ENCODE measurements around the gene ACOX1. TPM values are rescaled to one million over a fixed set of nuclear protein-coding genes. Genes with fewer than 3 reads are reported as not detected.

Gene ACOX1
- total RNA-seq (2022; extraction: Qiagen RNA extraction; ENCODE audit: low read depth): 13.0 to 19.0 TPM (median 16.8 TPM) in 5 replicates

DNA sequence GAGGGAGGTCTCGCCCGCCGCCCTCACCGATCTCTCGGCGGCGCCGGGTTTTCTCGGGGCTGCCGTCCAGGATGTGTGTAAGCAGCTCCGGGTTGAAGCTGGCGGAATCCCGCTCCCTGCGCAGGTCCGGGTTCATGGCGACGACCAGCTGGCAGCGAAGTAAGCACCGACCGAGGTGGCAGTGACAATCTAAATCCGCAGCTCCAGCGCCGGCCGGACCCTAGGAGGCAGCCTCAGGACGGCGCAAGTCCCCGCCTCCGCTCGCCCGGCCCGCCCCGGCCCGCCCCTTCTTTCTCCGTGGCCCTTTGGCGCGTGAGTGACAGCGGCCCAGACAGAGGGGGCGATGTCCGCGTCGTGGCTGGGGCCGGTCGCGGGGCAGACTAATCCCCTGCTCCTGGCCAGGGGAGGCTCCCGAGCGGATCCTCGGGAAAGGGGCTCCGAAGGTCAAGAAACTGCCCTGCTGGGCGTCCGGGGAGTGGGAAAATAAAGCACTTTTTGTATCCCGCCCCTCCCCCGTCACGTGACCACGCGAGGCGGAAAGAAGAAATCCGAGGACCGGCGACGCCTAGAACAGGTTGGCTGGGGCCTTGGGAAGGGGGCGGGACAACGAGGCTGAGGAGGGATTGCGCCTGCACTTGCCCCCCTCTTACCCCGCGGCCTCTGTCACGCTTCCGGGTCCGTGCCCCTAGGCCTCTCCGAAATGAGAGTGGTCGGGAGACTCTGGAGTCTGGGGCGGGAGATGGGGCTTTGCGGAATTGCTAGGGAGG, at the start of gene ACOX1, which contains the start of gene TEN1:
Gene ACOX1, minus strand, starts transcription at position 229 of the 767 bp plus-strand sequence. Its CDS starts 93 bp downstream, at position 136.
Gene TEN1, plus strand, starts transcription at position 303 of the 767 bp plus-strand sequence. CDS start 6,953 bp downstream, outside the sequence.

DNA sequence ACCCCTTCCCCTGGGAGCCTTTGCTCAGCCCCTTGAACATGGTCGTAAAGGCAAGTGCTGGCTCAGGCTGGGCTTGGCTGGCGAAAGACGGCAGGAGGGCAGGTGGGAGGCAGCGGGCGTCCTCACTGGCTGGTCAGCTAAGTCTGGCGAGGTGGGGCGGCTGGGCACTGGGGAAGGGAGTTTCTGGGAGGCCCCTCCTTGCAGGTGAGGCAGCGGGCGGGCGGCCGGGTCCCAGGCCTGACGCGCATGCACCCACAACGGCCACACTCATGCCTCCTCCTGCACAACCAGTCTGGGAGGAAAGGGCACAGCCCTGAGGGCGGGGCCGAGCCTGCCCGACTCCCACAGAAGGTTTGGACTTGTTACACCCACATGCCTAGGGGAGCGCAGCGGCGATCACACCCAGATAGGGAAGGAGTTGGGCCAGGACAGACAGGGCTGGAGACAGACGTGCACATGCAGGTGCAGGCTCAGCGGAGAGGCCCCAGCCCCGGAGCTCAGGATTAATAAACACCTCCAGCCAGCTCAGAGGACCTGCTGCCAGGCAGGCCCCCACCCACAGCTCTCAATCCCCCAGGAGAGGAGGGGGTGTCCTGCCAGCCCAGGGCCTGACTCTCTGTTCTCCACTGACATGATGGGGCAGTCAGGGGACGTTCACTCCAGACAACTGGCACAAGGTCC, 48.3 kb upstream of the ACOX1 start, which contains the start of gene EVPL:
Gene EVPL, minus strand, starts transcription at position 148 of the 681 bp plus-strand sequence. Its CDS starts 108 bp downstream, at position 40.

DNA sequence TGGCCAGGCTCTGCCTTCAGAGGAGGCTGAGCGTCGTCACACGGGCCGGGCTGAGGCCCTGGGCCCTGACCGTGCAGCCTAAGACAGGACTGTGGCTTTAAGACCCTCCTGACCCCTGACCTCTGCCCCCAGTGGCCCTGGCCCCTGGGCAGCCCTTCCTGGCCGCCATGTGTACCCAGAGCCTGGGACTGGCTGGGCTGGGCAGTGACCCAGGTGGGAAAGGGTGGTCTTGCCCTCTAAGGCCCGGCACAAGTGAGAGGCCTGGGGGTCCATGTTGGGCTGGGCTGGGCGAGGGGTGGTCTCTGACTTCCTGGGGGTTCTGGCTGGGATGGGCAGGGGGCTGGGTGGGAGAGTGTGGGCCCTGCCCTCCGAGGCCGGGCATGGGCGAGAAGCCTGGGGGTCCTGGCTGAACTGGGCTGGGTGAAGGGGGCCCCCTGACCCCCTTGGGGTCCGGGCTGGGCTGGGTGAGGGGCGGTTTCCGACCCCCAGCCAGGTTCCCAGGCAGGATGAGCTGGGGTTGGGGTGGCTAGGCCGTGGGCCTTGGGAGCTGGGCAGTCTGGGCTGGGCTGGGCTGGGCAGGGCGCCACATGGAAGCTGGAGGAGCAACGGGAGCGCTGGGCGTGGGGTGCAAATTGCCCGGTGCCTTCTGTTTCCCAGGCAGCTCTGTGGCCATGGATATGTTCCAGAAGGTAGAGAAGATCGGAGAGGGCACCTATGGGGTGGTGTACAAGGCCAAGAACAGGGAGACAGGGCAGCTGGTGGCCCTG, 22.0 kb upstream of the ACOX1 start, which contains the start of gene CDK3:
Gene CDK3, plus strand, starts transcription at position 101 of the 767 bp plus-strand sequence. Its CDS starts 571 bp downstream, at position 672.

DNA sequence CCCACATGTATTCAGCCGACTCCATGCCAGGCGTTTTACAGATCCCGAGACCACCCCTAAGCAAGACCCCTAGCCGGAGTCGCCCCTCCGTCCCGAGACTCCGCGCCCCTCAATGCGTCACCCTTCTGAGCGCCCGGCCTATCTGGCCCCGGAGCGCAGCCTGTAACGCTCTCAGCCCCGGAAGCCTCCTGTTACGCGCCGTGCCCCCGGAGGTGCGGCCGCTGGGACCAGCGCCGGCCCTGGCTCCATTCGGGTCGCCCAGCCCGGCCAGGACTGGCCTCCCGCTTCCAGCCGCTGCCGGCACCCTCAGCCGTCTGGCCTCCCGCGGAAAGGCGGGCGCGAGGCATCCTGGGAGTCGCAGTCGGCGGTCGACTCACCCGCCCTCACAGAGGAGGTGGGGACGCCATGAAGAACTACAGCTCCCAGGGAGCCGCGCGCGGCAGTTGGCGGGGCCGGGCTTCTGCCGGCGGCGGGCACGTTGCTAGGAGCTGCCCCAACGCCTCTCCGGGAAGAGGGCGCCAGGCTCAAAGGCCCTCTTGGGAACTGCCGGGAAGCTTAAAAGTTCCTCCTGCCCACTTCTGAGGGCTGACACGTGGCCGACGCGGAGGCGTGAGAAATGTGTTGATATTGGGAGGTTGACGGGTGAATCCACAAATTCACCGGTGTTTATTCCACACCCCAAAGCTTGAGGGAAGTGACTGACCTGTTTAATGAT, 38.1 kb downstream of the ACOX1 start, which contains the start of gene FBF1:
Gene FBF1, minus strand, starts transcription at position 316 of the 715 bp plus-strand sequence. CDS start 2,893 bp downstream, outside the sequence.

DNA sequence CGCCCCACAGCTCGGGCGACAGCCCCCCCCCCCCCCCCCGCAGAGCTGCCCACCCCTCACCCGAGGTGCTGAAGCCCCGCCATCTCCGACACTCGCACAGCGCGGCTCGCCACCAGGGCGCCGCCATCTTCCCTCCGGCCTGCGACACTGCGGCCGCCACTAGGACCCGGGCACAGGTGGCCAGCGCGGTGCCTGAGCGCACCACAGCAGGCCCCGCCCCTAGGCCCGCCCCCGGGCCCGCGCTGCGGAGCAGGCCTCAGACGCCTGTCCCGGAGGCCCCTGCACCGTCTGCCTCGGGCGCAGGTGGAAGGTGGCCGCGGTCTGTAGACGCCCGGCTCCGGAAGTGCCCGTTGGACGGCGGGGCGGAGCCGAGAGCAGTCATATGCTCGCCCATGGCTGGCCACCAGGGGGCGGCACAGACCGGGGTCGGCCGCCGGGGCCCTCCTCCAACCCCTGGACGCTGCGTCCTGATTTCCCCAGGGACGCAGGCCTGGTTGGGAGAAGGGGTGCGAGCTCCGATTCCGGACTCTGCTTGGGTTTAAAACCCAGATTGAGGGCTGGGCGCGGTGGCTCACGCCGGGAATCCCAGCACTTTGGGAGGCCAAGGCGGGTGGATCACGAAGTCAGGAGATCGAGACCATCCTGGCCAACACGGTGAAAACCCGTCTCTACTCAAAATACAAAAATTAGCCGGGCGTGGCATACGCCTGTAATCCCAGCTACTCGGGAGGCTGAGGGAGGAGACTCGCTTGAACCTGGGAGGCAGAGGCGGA, 74.0 kb downstream of the ACOX1 start, which contains the start of gene MRPL38:
Gene MRPL38, minus strand, starts transcription at position 136 of the 773 bp plus-strand sequence. Its CDS starts 9 bp downstream, at position 127.

DNA sequence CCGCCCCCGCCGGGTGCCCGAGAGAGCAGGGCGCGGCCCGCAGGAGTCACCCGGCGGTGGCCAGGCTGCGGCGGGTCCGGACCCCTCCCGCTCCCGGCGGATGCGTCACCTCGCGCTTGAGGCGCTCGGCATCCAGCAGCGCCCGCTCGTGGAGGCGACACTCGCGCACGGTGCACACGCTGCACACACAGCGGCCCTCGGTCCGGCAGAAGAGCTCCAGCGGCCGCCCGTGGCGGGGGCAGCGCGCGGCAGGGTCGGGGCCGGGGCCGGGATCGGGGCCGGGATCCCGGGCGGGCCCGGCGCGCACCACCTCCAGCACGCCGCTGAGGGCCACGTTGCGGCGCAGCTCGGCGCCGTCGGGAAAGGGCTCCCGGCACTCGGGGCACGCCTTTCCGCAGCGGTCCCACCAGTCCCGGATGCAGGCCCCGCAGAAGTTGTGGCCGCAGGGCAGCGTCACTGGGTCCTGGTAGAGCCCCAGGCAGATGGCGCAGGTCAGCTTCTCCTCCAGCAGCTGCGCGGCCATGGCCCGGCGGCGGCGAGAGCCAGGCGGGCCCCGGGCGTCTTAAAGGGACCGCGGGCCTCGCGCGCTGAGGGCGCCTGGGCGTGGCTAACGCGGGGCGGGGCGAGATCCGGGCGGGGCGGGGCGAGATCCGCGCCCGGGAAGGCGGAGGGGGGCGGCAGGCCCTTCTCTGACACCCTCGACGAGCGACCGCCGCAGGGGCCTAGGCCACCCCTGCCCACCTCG, 82.4 kb downstream of the ACOX1 start, which contains the start of gene TRIM65:
Gene TRIM65, minus strand, starts transcription at position 537 of the 745 bp plus-strand sequence. Its CDS starts 14 bp downstream, at position 523.

Other genes with a start within 250 kb of the ACOX1 start
- gene GALK1, start 214.0 kb downstream of the ACOX1 start, total RNA-seq (2022; extraction: Qiagen RNA extraction; ENCODE audit: low read depth): 56.7 to 84.6 TPM (median 80.2 TPM) in 5 replicates
- 25.8 to 33.0 TPM (median 30.3 TPM) in 5 replicates for gene UNK, start 194.4 kb downstream of the ACOX1 start, total RNA-seq (2022; extraction: Qiagen RNA extraction; ENCODE audit: low read depth)
- 3.3 to 7.1 TPM (median 6.1 TPM) in 5 replicates for gene UNC13D, start 134.8 kb downstream of the ACOX1 start, total RNA-seq (2022; extraction: Qiagen RNA extraction; ENCODE audit: low read depth)
- 83.3 to 93.3 TPM (median 89.9 TPM) in 5 replicates for gene WBP2, start 123.8 kb downstream of the ACOX1 start, total RNA-seq (2022; extraction: Qiagen RNA extraction; ENCODE audit: low read depth)
- 126 to 197 TPM (median 175 TPM) in 5 replicates for gene TRIM47, start 100.6 kb downstream of the ACOX1 start, total RNA-seq (2022; extraction: Qiagen RNA extraction; ENCODE audit: low read depth)
- gene TRIM65, start 82.2 kb downstream of the ACOX1 start, total RNA-seq (2022; extraction: Qiagen RNA extraction; ENCODE audit: low read depth): 26.4 to 39.7 TPM (median 36.3 TPM) in 5 replicates
- gene MRPL38, start 74.3 kb downstream of the ACOX1 start, total RNA-seq (2022; extraction: Qiagen RNA extraction; ENCODE audit: low read depth): 88.0 to 126 TPM (median 118 TPM) in 5 replicates
- gene FBF1, start 38.1 kb downstream of the ACOX1 start, total RNA-seq (2022; extraction: Qiagen RNA extraction; ENCODE audit: low read depth): 5.6 to 8.5 TPM (median 7.9 TPM) in 5 replicates
- gene TEN1, start 74 bp upstream of the ACOX1 start, total RNA-seq (2022; extraction: Qiagen RNA extraction; ENCODE audit: low read depth): 21.9 to 28.6 TPM (median 25.3 TPM) in 5 replicates
- 3.9 to 5.6 TPM (median 4.8 TPM) in 5 replicates for gene CDK3, start 21.7 kb upstream of the ACOX1 start, total RNA-seq (2022; extraction: Qiagen RNA extraction; ENCODE audit: low read depth)
- gene EVPL, start 48.1 kb upstream of the ACOX1 start, total RNA-seq (2022; extraction: Qiagen RNA extraction; ENCODE audit: low read depth): 15.6 to 19.5 TPM (median 17.9 TPM) in 5 replicates
- 74.9 to 86.3 TPM (median 82.9 TPM) in 5 replicates for gene SRP68, start 93.4 kb upstream of the ACOX1 start, total RNA-seq (2022; extraction: Qiagen RNA extraction; ENCODE audit: low read depth)
- gene GALR2, start 95.6 kb upstream of the ACOX1 start, total RNA-seq (2022; extraction: Qiagen RNA extraction; ENCODE audit: low read depth): 0.47 to 1.9 TPM (median 1.6 TPM) in 5 replicates
- gene ZACN, start 100.0 kb upstream of the ACOX1 start, total RNA-seq (2022; extraction: Qiagen RNA extraction; ENCODE audit: low read depth): 0.18 to 0.50 TPM (median 0.40 TPM) in 5 replicates
- gene EXOC7, start 124.6 kb upstream of the ACOX1 start, total RNA-seq (2022; extraction: Qiagen RNA extraction; ENCODE audit: low read depth): 52.4 to 73.1 TPM (median 62.5 TPM) in 5 replicates
- gene FOXJ1, start 162.1 kb upstream of the ACOX1 start, total RNA-seq (2022; extraction: Qiagen RNA extraction; ENCODE audit: low read depth): 0.34 to 0.76 TPM (median 0.55 TPM) in 5 replicates

Measured in A549 treated with GW870086 at 1 μM for 4 hours (cell line).